PC-9 (cell line): Measurements from ENCODE around the gene JMJD6. TPM values are rescaled to one million over a fixed set of nuclear protein-coding genes. Genes with fewer than 3 reads are reported as not detected.

Source experiments
- BruUV-seq: library from RNA; stranded (reverse); fragments of 400-500 nt; replicated peaks from 2 replicates; lab custom pipeline; 2021; lab: Mats Ljungman, UMichigan
- CTCF ChIA-PET: fragments of 300-600 bp; sonication (Branson Sonifier 250); formaldehyde crosslinking; loops from one replicate; lab custom pipeline; 2022; ENCODE audit warnings: antibody characterized with exemption; lab: Charles Lee
- POLR2A ChIA-PET: fragments of 300-600 bp; sonication (Branson Sonifier 250); formaldehyde crosslinking; loops from one replicate; lab custom pipeline; 2022; ENCODE audit warnings: antibody characterized with exemption; ENCODE audit not compliant: unreplicated experiment; lab: Charles Lee
- DNase-seq, 2 experiments: peaks; one replicate each; pipeline versions ENCODE4 v3.0.0 to v3.0.0-alpha.2; 2015 to 2022; ENCODE audit warnings: mixed read lengths in 1 of 2
- H2AFZ ChIP-seq: fragments of 200-600 bp; sonication (generic); 2 replicates; pipeline ENCODE4 v1.8.1; 2017; ENCODE audit warnings: antibody characterized with exemption
- H3F3A ChIP-seq: fragments of 200-600 bp; sonication (generic); 2 replicates; pipeline ENCODE4 v1.8.1; 2017; ENCODE audit warnings: antibody characterized with exemption, mild to moderate bottlenecking, low read depth; ENCODE audit not compliant: insufficient read depth
- H3K27ac ChIP-seq: fragments of 200-600 bp; sonication (generic); 2 replicates; pipeline ENCODE4 v1.6.1; 2016; ENCODE audit warnings: mixed run types
- H3K27me3 ChIP-seq: fragments of 200-600 bp; sonication (generic); 2 replicates; pipeline ENCODE4 v1.6.1; 2016; ENCODE audit warnings: low read depth, mixed run types; ENCODE audit not compliant: insufficient read depth
- H3K36me3 ChIP-seq: fragments of 200-600 bp; sonication (generic); 2 replicates; pipeline ENCODE4 v1.6.1; 2016; ENCODE audit warnings: low read depth, mixed run types
- H3K4me1 ChIP-seq: fragments of 200-600 bp; sonication (generic); replicated peaks from 2 replicates; pipeline ENCODE4 v1.6.1; 2016; ENCODE audit warnings: mixed run types; ENCODE audit not compliant: insufficient read depth
- H3K4me2 ChIP-seq: fragments of 200-600 bp; sonication (generic); 2 replicates; pipeline ENCODE4 v1.6.1; 2017; ENCODE audit warnings: mixed run types
- H3K4me3 ChIP-seq: fragments of 200-600 bp; sonication (generic); 2 replicates; pipeline ENCODE4 v1.6.1; 2016; ENCODE audit warnings: mixed run types
- H3K79me2 ChIP-seq: fragments of 200-600 bp; sonication (generic); 2 replicates; pipeline ENCODE4 v1.6.1; 2017; ENCODE audit warnings: low read depth, mixed run types
- H3K9me2 ChIP-seq: fragments of 200-600 bp; sonication (generic); 2 replicates; pipeline ENCODE4 v1.8.1; 2017; ENCODE audit warnings: mild to moderate bottlenecking; ENCODE audit not compliant: insufficient read depth
- H3K9me3 ChIP-seq: fragments of 200-600 bp; sonication (generic); 2 replicates; pipeline ENCODE4 v1.8.1; 2016; ENCODE audit warnings: low read depth; ENCODE audit not compliant: insufficient read depth
- H4K20me1 ChIP-seq: fragments of 200-600 bp; sonication (generic); 2 replicates; pipeline ENCODE4 v1.8.1; 2017; ENCODE audit not compliant: insufficient read depth
- EZH2 ChIP-seq: fragments of 200-600 bp; sonication (generic); IDR thresholded peaks from 2 replicates; pipeline ENCODE4 v1.8.0; 2017; ENCODE audit warnings: antibody characterized with exemption, low read depth
- intact Hi-C: fragments of 100-400 bp; cut with micrococcal nuclease; formaldehyde crosslinking; loops from one replicate; pipeline ENCODE4 v1.10.0; 2022; ENCODE audit not compliant: unreplicated experiment
- total RNA-seq: library from RNA; stranded (reverse); gene quantifications from 2 replicates; pipeline ENCODE4 v1.2.3, GENCODE V29; 2021
- TF ChIP-seq, protein P1 (sequence below): fragments of 200-600 bp; sonication (generic); conservative IDR thresholded peaks from 2 replicates; pipeline ENCODE4 v1.6.1; 2017; ENCODE audit warnings: mixed run types, antibody characterized with exemption, mild to moderate bottlenecking, moderate library complexity

Gene JMJD6
- total RNA-seq, 1 experiment from 2014 or later, result 25.2 TPM

DNA sequence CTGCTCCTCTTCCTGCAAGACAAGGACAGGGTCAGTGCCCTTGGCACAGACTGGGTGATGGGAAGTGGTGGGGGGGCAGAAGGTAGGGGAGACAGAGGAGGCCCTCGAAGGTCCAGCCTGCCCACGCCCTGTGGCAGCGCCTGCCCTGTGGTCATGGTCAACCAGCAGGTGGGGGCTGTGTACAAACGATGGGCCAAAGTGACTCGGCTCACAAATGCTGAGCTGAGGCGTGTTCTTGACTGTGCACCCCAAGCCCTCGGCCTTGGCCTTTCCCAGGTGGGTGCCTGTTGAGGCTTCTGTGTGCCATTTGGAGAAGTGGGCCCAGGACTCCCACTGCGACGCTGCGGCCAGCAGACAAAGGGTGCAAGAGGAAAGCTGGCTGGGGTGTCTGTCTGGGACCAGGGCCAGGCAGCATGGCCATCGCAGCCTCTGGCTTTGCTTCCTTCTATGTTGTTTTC is 38.2 kb downstream of the JMJD6 start:
- DNase-seq, result no peak
- no peak for TF ChIP-seq EZH2
- TF ChIP-seq, protein P1, sequence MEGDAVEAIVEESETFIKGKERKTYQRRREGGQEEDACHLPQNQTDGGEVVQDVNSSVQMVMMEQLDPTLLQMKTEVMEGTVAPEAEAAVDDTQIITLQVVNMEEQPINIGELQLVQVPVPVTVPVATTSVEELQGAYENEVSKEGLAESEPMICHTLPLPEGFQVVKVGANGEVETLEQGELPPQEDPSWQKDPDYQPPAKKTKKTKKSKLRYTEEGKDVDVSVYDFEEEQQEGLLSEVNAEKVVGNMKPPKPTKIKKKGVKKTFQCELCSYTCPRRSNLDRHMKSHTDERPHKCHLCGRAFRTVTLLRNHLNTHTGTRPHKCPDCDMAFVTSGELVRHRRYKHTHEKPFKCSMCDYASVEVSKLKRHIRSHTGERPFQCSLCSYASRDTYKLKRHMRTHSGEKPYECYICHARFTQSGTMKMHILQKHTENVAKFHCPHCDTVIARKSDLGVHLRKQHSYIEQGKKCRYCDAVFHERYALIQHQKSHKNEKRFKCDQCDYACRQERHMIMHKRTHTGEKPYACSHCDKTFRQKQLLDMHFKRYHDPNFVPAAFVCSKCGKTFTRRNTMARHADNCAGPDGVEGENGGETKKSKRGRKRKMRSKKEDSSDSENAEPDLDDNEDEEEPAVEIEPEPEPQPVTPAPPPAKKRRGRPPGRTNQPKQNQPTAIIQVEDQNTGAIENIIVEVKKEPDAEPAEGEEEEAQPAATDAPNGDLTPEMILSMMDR, result no peak
- ChIA-PET POLR2A (no interaction called here), CTCF (interaction anchor here (0.5 kb wide), 1 partner anchor 34 kb away, joined by 4 read pairs; no protein-coding TSS in a partner anchor)
- no peaks in the 10 kb centered on the region for H4K20me1 ChIP-seq
- H3F3A ChIP-seq, result no peaks in the 10 kb centered on the region
- no peaks in the 10 kb centered on the region for H3K36me3 ChIP-seq
- H3K9me2 ChIP-seq, result no peaks in the 10 kb centered on the region
- H3K4me1 ChIP-seq, result no peaks in the 10 kb centered on the region
- H2AFZ ChIP-seq, result no peak overlapping the region
- no peak overlapping the region for H3K4me2 ChIP-seq
- no peaks in the 10 kb centered on the region for H3K79me2 ChIP-seq
- no peak overlapping the region for H3K4me3 ChIP-seq
- H3K9me3 ChIP-seq, result no peaks in the 10 kb centered on the region
- H3K27me3 ChIP-seq, result no peaks in the 10 kb centered on the region
- no TSS peak for BruUV-seq
- H3K27ac ChIP-seq, result no peak overlapping the region
- intact Hi-C loops, result no loop called here

DNA sequence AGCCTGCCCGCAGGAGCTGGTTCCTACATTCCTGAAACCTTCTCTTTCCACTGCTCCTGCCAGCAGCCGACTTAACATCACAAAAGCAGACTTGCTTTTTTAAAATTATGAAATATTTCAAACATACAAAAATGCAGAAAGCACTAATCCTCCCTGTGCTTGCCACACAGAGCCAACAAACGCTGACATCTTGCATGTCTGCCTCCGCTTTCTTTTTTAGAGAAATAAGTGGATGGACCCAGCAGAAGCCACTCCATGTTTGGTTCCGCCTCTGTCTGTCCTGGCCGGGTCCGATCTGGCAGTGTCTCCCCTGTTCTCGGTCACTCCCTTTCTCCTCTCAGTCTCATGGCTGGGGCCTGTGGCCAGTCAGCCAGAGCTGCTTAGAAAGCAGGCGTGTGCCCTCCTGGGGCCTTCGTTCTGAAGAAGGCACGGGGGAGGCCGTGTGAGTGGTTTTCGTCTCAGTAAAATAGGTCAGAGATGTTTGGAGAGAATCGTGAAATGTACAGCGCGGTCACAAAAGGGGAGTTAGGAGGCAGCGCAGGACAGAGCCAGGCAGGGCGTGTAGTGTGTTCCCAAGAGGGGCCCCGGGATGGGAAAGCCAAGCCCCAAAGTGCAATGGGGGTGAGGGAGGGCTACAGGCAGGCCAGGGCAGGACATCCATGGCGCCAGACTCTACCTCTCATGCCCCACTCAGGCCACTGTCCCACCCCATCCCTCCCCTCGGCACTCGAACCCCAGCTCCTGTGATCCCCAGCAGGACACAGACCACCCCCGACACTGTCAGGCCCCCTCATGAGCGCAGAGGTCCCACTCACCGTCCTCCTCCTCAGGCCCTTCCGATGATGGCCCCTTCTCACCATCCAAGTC is 38.9 kb downstream of the JMJD6 start:
- no peaks in the 10 kb centered on the region for H3K36me3 ChIP-seq

DNA sequence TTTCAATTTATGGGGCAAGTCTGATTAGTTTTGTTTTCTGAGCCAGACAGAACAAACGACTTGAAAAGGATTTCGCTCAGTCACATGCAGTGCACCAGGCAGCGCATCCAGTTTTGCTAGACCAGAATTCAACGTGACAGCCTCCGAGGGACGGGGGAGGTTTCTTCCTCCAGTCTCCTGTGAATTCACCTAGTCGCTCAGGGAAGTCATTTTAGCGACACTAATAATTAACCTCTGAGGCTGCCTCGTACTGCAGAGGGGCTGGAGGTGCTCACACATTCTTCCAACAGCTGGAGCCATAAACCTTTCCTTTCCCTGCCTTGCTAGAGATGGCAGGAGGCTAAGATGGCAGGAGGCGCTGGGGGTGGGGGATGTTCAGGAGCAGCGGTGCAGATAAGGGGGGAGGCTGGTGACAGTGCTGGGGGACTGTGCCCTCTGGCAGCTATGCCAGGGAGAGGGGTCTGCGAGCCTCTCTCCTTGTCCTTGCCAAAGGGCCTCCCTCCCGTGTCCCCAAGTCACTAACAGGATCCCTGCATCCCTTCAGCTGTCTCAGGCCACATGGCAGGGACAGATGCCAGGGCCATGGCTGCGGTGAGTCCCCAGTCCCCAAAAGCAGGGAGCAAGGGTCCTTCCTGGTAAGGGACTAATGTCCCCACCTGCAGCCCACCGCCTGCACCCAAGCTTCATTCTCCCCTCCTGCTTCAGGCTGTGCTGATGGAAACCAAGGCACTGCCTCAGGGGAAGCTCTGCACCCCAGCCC is 39.7 kb downstream of the JMJD6 start:
- Histone ChIP-seq H3K36me3 (no peaks in the 10 kb centered on the region), H3F3A (no peaks in the 10 kb centered on the region), H3K9me3 (no peaks in the 10 kb centered on the region), H4K20me1 (no peaks in the 10 kb centered on the region), H3K9me2 (no peaks in the 10 kb centered on the region), H3K4me3 (no peak overlapping the region), H3K4me1 (no peaks in the 10 kb centered on the region), H2AFZ (no peak overlapping the region), H3K79me2 (no peaks in the 10 kb centered on the region), H3K27me3 (no peaks in the 10 kb centered on the region), H3K4me2 (no peak overlapping the region), H3K27ac (no peak overlapping the region)
- ChIA-PET POLR2A (no interaction called here), CTCF (interaction anchor here (0.5 kb wide), 1 partner anchor 184 kb away, joined by 3 read pairs; no protein-coding TSS in a partner anchor)
- no peak for DNase-seq
- intact Hi-C loops, result no loop called here
- TF ChIP-seq, protein P1, result no peak
- no peak for TF ChIP-seq EZH2
- BruUV-seq, result no TSS peak

More for the DNA sequence above, 38.9 kb downstream of the JMJD6 start:
- no peaks in the 10 kb centered on the region for H3K27me3 ChIP-seq
- CTCF ChIA-PET, result no interaction called here
- H3K9me2 ChIP-seq, result no peaks in the 10 kb centered on the region
- no peak overlapping the region for H3K4me2 ChIP-seq
- H3K9me3 ChIP-seq, result no peaks in the 10 kb centered on the region
- H3K79me2 ChIP-seq, result no peaks in the 10 kb centered on the region
- H3K4me3 ChIP-seq, result no peak overlapping the region
- no peaks in the 10 kb centered on the region for H3K4me1 ChIP-seq
- H3F3A ChIP-seq, result no peaks in the 10 kb centered on the region
- H3K27ac ChIP-seq, result no peak overlapping the region
- no TSS peak for BruUV-seq
- intact Hi-C loops, result no loop called here
- TF ChIP-seq, protein P1, result no peak
- no peak for TF ChIP-seq EZH2
- POLR2A ChIA-PET, result no interaction called here
- no peak overlapping the region for H2AFZ ChIP-seq
- H4K20me1 ChIP-seq, result no peaks in the 10 kb centered on the region
- no peak for DNase-seq
